H1 (cell line): Measurements from ENCODE around the gene SPEM3. TPM values are rescaled to one million over a fixed set of nuclear protein-coding genes. Genes with fewer than 3 reads are reported as not detected.

Source experiments
- CTCF ChIA-PET: fragments of 300-600 bp; sonication (Branson Sonifier 250); formaldehyde crosslinking; loops from one replicate; lab custom pipeline; 2021; ENCODE audit not compliant: partially characterized antibody; lab: Charles Lee
- POLR2A ChIA-PET: fragments of 300-600 bp; sonication (Branson Sonifier 250); formaldehyde crosslinking; loops from one replicate; lab custom pipeline; 2021; ENCODE audit warnings: inconsistent platforms; ENCODE audit not compliant: partially characterized antibody; lab: Charles Lee
- DNase-seq, 2 experiments: peaks; one replicate each; pipeline versions ENCODE4 v3.0.0 to v3.0.0-alpha.2; 2010 to 2022; ENCODE audit warnings: low spot score in 2 of 2, low read depth in 1 of 2, mixed read lengths in 1 of 2
- FAIRE-seq: peaks from 2 replicates; lab custom pipeline; 2011; peaks lifted over from hg19 to GRCh38; lab: Jason Lieb, UNC
- H2AFZ ChIP-seq: 2 replicates; pipeline ENCODE4 v1.8.1; 2012; ENCODE audit warnings: low read length, inconsistent platforms
- H2AK5ac ChIP-seq: 2 replicates; pipeline ENCODE4 v1.6.1; 2013; ENCODE audit warnings: low read depth, low read length
- H2BK120ac ChIP-seq: replicated peaks from 2 replicates; pipeline ENCODE3; 2013; ENCODE audit warnings: low read depth, low read length, inconsistent platforms
- H2BK12ac ChIP-seq: 2 replicates; pipeline ENCODE4 v1.6.1; 2013; ENCODE audit warnings: low read depth, low read length
- H2BK15ac ChIP-seq: 2 replicates; pipeline ENCODE4 v1.6.1; 2013; ENCODE audit warnings: low read length
- H2BK20ac ChIP-seq: 2 replicates; pipeline ENCODE4 v1.6.1; 2013; ENCODE audit warnings: low read length
- H2BK5ac ChIP-seq: 2 replicates; pipeline ENCODE4 v1.6.1; 2013; ENCODE audit warnings: low read depth, low read length
- H3K14ac ChIP-seq: 2 replicates; pipeline ENCODE4 v1.6.1; 2013; ENCODE audit warnings: inconsistent platforms; ENCODE audit not compliant: insufficient read length
- H3K18ac ChIP-seq: 2 replicates; pipeline ENCODE4 v1.6.1; 2013; ENCODE audit warnings: low read length; ENCODE audit errors: extremely low read depth
- H3K23ac ChIP-seq: 2 replicates; pipeline ENCODE4 v1.6.1; 2013; ENCODE audit warnings: inconsistent platforms; ENCODE audit not compliant: insufficient read length
- H3K23me2 ChIP-seq: 2 replicates; pipeline ENCODE4 v1.6.1; 2013; ENCODE audit warnings: low read depth, low read length
- H3K27ac ChIP-seq: 2 replicates; pipeline ENCODE4 v1.6.1; 2011; ENCODE audit warnings: low read depth, low read length, inconsistent platforms
- H3K27me3 ChIP-seq, 4 experiments: replicated peaks in 1 of 4; 1 replicate in 1 of 4; 2 replicates in 3 of 4; pipeline versions ENCODE4 v1.6.1 to v1.8.1; 2011 to 2013; ENCODE audit warnings: low read length in 3 of 4, mild to moderate bottlenecking in 3 of 4, inconsistent platforms in 2 of 4, mixed read lengths in 2 of 4, moderate library complexity in 1 of 4; ENCODE audit not compliant: control insufficient read depth in 3 of 4, insufficient read depth in 3 of 4; ENCODE audit errors: extremely low read depth in 1 of 4
- H3K36me3 ChIP-seq, 4 experiments: 2 replicates each; pipeline versions ENCODE4 v1.6.1 to v1.8.1; 2011 to 2013; ENCODE audit warnings: mild to moderate bottlenecking in 4 of 4, low read length in 3 of 4, moderate library complexity in 2 of 4, control low read depth in 1 of 4, inconsistent platforms in 1 of 4; ENCODE audit not compliant: insufficient read depth in 4 of 4, control insufficient read depth in 2 of 4
- H3K4ac ChIP-seq: replicated peaks from 2 replicates; pipeline ENCODE3; 2013; ENCODE audit warnings: low read length, low read depth, mixed read lengths, inconsistent platforms; ENCODE audit not compliant: insufficient read length
- H3K4me1 ChIP-seq, 4 experiments: replicated peaks in 1 of 4; 1 replicate in 1 of 4; 2 replicates in 3 of 4; pipeline versions ENCODE4 v1.6.1 to v1.8.1; 2011 to 2013; ENCODE audit warnings: low read length in 3 of 4, inconsistent platforms in 2 of 4, mixed read lengths in 1 of 4; ENCODE audit not compliant: insufficient read depth in 4 of 4, control insufficient read depth in 3 of 4
- H3K4me2 ChIP-seq, 2 experiments: 2 replicates each; pipeline versions ENCODE4 v1.6.1 to v1.8.1; 2011 to 2013; ENCODE audit warnings: low read depth in 2 of 2, low read length in 2 of 2, control low read depth in 1 of 2, inconsistent platforms in 1 of 2, mild to moderate bottlenecking in 1 of 2; ENCODE audit not compliant: insufficient read depth in 1 of 2
- H3K4me3 ChIP-seq, 4 experiments: fragments of 200-600, 300-600 bp in 1 of 4; sonication (generic), shearing (Covaris generic), sonication (Bioruptor Twin) in 1 of 4; 2 replicates each; pipeline versions ENCODE4 v1.5.1 to v1.8.1; 2011 to 2016; ENCODE audit warnings: low read length in 4 of 4, low read depth in 3 of 4, control low read depth in 2 of 4, inconsistent platforms in 2 of 4, mild to moderate bottlenecking in 2 of 4, mixed read lengths in 1 of 4, moderate library complexity in 1 of 4; ENCODE audit not compliant: insufficient read depth in 2 of 4; ENCODE audit errors: extremely low read depth in 1 of 4
- H3K56ac ChIP-seq: replicated peaks from 2 replicates; pipeline ENCODE3; 2013; ENCODE audit warnings: low read depth, mild to moderate bottlenecking, mixed read lengths, low read length, inconsistent platforms; ENCODE audit not compliant: insufficient read length
- H3K79me1 ChIP-seq: 2 replicates; pipeline ENCODE4 v1.6.1; 2013; ENCODE audit warnings: low read depth, low read length, control low read depth
- H3K79me2 ChIP-seq, 2 experiments: 2 replicates each; pipeline versions ENCODE4 v1.6.1 to v1.8.1; 2012 to 2013; ENCODE audit warnings: low read length in 2 of 2, mild to moderate bottlenecking in 2 of 2, inconsistent platforms in 1 of 2; ENCODE audit not compliant: insufficient read depth in 2 of 2, control insufficient read depth in 1 of 2
- H3K9ac ChIP-seq, 4 experiments: replicated peaks in 1 of 4; 1 replicate in 1 of 4; 2 replicates in 3 of 4; pipeline versions ENCODE4 v1.6.1 to v1.8.1; 2011 to 2013; ENCODE audit warnings: low read depth in 3 of 4, low read length in 3 of 4, control low read depth in 2 of 4, mild to moderate bottlenecking in 2 of 4, moderate library complexity in 2 of 4, inconsistent platforms in 1 of 4; ENCODE audit errors: extremely low read depth in 1 of 4
- H3K9me3 ChIP-seq, 2 experiments: 2 replicates each; pipeline versions ENCODE4 v1.6.1 to v1.8.1; 2012 to 2013; ENCODE audit warnings: mild to moderate bottlenecking in 2 of 2, moderate library complexity in 2 of 2, control low read depth in 1 of 2, inconsistent platforms in 1 of 2, low read depth in 1 of 2, low read length in 1 of 2, mixed read lengths in 1 of 2; ENCODE audit not compliant: insufficient read depth in 2 of 2
- H4K20me1 ChIP-seq, 2 experiments: replicated peaks in 1 of 2; 2 replicates each; pipeline versions ENCODE3 to v1.8.1; 2011 to 2013; ENCODE audit warnings: inconsistent platforms in 2 of 2, low read length in 2 of 2, mild to moderate bottlenecking in 1 of 2; ENCODE audit not compliant: insufficient read depth in 2 of 2, control insufficient read depth in 1 of 2
- H4K5ac ChIP-seq: 2 replicates; pipeline ENCODE4 v1.6.1; 2013; ENCODE audit warnings: low read length, low read depth, mixed read lengths, inconsistent platforms; ENCODE audit not compliant: insufficient read length
- H4K8ac ChIP-seq: 2 replicates; pipeline ENCODE4 v1.8.0; 2013; ENCODE audit warnings: mild to moderate bottlenecking, moderate library complexity, low read length, inconsistent platforms; ENCODE audit not compliant: insufficient read depth; ENCODE audit errors: extremely low read depth
- H4K91ac ChIP-seq: replicated peaks from 2 replicates; pipeline ENCODE3; 2013; ENCODE audit warnings: low read length, mixed read lengths, inconsistent platforms; ENCODE audit not compliant: insufficient read length
- ATF3 ChIP-seq: IDR thresholded peaks from 2 replicates; pipeline ENCODE4 v1.6.1; 2011; ENCODE audit warnings: low read depth, mild to moderate bottlenecking, low read length; ENCODE audit not compliant: insufficient read depth
- GABPA ChIP-seq: IDR thresholded peaks from 2 replicates; pipeline ENCODE4 v1.6.1; 2011; ENCODE audit warnings: mild to moderate bottlenecking, low read length, moderate library complexity, borderline replicate concordance; ENCODE audit not compliant: insufficient read depth
- HDAC6 ChIP-seq: IDR thresholded peaks from one replicate; pipeline ENCODE4 v1.7.1; 2012; ENCODE audit warnings: low read depth, mild to moderate bottlenecking, inconsistent platforms, low read length, moderate library complexity
- KDM1A ChIP-seq: fragments of 200-600, 300-600 bp; sonication (generic); IDR thresholded peaks from 2 replicates; pipeline ENCODE4 v1.7.1; 2016; ENCODE audit warnings: mild to moderate bottlenecking, low read length, borderline replicate concordance
- NANOG ChIP-seq: IDR thresholded peaks from 2 replicates; pipeline ENCODE4 v1.6.1; 2011; ENCODE audit warnings: low read length, low read depth, mild to moderate bottlenecking, inconsistent platforms; ENCODE audit not compliant: insufficient read depth, poor library complexity, severe bottlenecking
- SIN3A ChIP-seq, 2 experiments: IDR thresholded peaks in 1 of 2; conservative IDR thresholded peaks in 1 of 2; 2 replicates each; pipeline ENCODE4 v1.6.1; 2011 to 2012; ENCODE audit warnings: low read length in 2 of 2, improper control_type of control experiment in 1 of 2, low read depth in 1 of 2, mild to moderate bottlenecking in 1 of 2
- TAF7 ChIP-seq: optimal IDR thresholded peaks from 2 replicates; pipeline ENCODE3; 2011; ENCODE audit warnings: low read depth, mild to moderate bottlenecking, inconsistent platforms, low read length, moderate library complexity, borderline replicate concordance
- ZNF274 ChIP-seq: IDR thresholded peaks from 2 replicates; pipeline ENCODE4 v1.7.0; 2012; ENCODE audit warnings: low read length, borderline replicate concordance; ENCODE audit errors: extremely low read depth
- WGBS, 2 experiments: shearing (Covaris generic) in 1 of 2; methylation state at CpG; one replicate each; pipeline versions ENCODE4 v1.1.6 to v1.1.7; 2013 to 2015; ENCODE audit warnings: low lambda C conversion rate in 2 of 2, mixed read lengths in 2 of 2, inconsistent platforms in 1 of 2, low coverage in 1 of 2, missing lambda C conversion rate in 1 of 2; ENCODE audit not compliant: insufficient replicate concordance in 2 of 2, insufficient coverage in 1 of 2, insufficient read length in 1 of 2; ENCODE audit errors: extremely low coverage in 1 of 2, missing lambda C conversion rate in 1 of 2; 5-methylcytosine and 5-hydroxymethylcytosine counted together
- polyA plus RNA-seq, 7 experiments: library from polyadenylated mRNA; depleted of rRNA in 3 of 7; stranded (reverse) in 5 of 7; unstranded in 2 of 7; fragments of >200 nt in 5 of 7; fragments of 200-250 nt in 2 of 7; gene quantifications; 1 replicate in 5 of 7; 2 replicates in 1 of 7; 4 replicates in 1 of 7; pipeline versions ENCODE4 v1.2.1 to v1.2.3, GENCODE V29; 2011 to 2013; ENCODE audit warnings: missing spikeins in 2 of 7, mixed read lengths in 2 of 7
- total RNA-seq: library from RNA; stranded (reverse); fragmentation: NEBNext Ultra II Directional; extraction: Animal tissue kit (Norgen Biotek cat#: 25700); gene quantifications from 2 replicates; pipeline ENCODE4 v1.2.1, GENCODE V29; 2021

SPEM3 gene
- total and polyA plus RNA-seq, 2 of the 8 experiments (the other 6 are each of a cell fraction or from before 2014, with no cell fraction given) = 0.02 TPM; not detected in 1

- CTCF ChIA-PET = interaction anchor here (0.5 to 5.4 kb wide), 26 partner anchors 9 to 145 kb away, joined by 3 to 26 read pairs (median 3); partner anchors contain the start of genes NEURL4, NLGN2, SLC35G6 and SPEM2
- FAIRE-seq (peak; percentile 68), DNase-seq (no peak)
- Histone ChIP-seq H3K79me2 (no peaks in the 10 kb centered on the region), H3K4me1 (peaks cover 3 to 32% (median 18%) of the 10 kb centered on the region in 4 experiments), H3K23me2 (peaks cover 32% of the 10 kb centered on the region; the same call in 1 of the 2 replicates), H3K9ac (no peak overlapping the region), H3K23ac (no peak overlapping the region), H3K79me1 (no peaks in the 10 kb centered on the region), H4K5ac (no peak overlapping the region), H3K56ac (no peak overlapping the region), H3K9me3 (no peaks in the 10 kb centered on the region), H4K20me1 (no peaks in the 10 kb centered on the region), H2BK15ac (0 out of 2 replicates have a peak overlapping the region, but pooled peaks have one; percentile 20), H3K4ac (no peak overlapping the region), H2BK12ac (peak overlapping the region; percentile 62; the same call in 1 of the 2 replicates), H4K8ac (no peak overlapping the region), H3K4me2 (peak overlapping the region; percentile 91), H4K91ac (no peak overlapping the region), H3K27ac (no peak overlapping the region), H2BK20ac (no peak overlapping the region), H2AK5ac (peak overlapping the region; percentile 19; the same call in 1 of the 2 replicates), H3K4me3 (peak overlapping the region; percentile 50 to 83 (median 67)), H3K36me3 (no peaks in the 10 kb centered on the region), H2BK5ac (peak overlapping the region; percentile 60; the same call in 1 of the 2 replicates), H3K27me3 (peaks cover 2 to 17% (median 13%) of the 10 kb centered on the region in 4 experiments; a peak in 6 of 7 replicates), H2BK120ac (no peak overlapping the region), H3K18ac (peak overlapping the region; percentile 81), H3K14ac (no peak overlapping the region), H2AFZ (no peak overlapping the region)
- POLR2A ChIA-PET = interaction anchor here (0.7 to 15.5 kb wide), 26 partner anchors 12 to 825 kb away, joined by 3 to 339 read pairs (median 4); partner anchors contain the start of genes ACAP1, NLGN2, POLR2A and SLC35G6
- 24% methylated on average over 6 of the region's 7 CpGs; no CpG with 5 or more reads in 1 of the 2 experiments for WGBS, 2 experiments
- TF ChIP-seq HDAC6 (no peak), KDM1A (no peak), NANOG (no peak), ZNF274 (no peak), ATF3 (no peak), GABPA (no peak), SIN3A (conservative IDR thresholded peaks at IDR 0.05 in 1 of 2, IDR thresholded peaks at IDR 0.05 in 1 of 2; ENCODE audit: low read depth in 1 of 2, low read length in 2 of 2) (no peak), TAF7 (no peak)
These were observed 12.6 kb downstream of the SPEM3 start for GRCh38 chr17:7441266-7441665.
